ENCODE results near the gene HOXC6.

The HOXC6 gene

GRCh38 chr12:54044425-54045103 lies 16.3 kb downstream of the HOXC6 start:
- no peak for DNase-seq

GRCh38 chr12:54045401-54045800 lies 17.2 kb downstream of the HOXC6 start:
- DNase-seq = no peak

- no peak for DNase-seq
Observed at GRCh38 chr12:54045868-54046521, 17.8 kb downstream of the HOXC6 start.

DNA sequence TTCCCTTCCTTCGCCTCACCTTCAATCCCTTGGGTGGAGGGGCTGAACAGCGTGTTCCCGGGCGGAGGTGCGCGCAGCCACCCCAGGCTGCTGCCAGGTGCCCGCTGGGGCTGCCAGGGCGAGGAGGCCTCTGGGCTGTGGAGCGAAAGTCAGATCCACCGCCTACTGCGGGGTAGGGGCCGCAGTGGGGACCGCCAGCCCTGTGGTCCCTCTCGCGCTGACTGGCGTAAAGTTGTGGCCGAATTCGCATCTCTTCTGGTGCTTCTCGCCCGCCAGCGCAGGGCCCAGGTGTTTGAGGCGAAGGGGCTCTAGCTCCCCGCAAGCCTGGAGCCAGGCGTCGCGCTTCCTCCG lies 18.5 kb downstream of the HOXC6 start:
- DNase-seq = no peak

DNA sequence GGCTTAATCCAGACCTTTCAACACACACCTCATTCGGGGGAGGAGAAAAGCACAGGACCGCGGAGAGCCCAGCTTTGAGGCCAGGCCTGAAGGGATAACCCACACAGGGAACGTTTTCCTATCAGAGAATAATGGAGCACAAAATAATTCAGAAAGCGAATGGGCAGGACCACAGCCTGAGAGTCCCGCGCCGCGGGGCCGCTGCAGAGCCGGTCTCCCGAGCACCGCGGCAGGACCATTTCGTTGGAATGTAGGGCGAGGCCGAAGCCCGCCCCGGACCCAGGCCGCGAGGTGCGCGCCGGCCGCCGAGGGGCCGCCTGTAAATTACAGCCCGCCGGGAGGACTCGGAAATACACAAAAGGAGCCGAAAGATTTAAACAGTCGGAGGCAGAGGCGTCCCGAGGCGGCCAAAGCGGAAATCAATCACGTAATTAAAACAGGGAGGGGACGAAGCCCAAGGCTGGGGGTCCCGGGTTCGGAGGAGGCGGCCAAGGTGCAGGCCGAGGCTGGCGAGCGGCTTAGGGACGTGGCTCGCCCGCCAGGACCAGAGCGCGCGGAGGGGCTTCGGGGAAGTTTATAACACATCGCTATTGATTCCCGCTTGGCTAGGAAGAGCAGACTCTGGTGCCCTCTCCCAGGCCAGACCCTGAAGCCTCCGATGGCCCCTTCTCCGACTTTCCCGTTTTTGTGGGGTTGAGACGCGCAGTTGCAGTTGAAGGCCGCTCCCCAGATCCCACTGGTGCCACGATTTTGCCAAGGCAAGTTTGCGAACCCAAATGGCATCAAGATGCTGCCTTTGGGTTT lies 19.1 kb downstream of the HOXC6 start:
- no peak for DNase-seq

- DNase-seq = no peak
Observed at GRCh38 chr12:54047964-54048303, 19.7 kb downstream of the HOXC6 start.

DNA sequence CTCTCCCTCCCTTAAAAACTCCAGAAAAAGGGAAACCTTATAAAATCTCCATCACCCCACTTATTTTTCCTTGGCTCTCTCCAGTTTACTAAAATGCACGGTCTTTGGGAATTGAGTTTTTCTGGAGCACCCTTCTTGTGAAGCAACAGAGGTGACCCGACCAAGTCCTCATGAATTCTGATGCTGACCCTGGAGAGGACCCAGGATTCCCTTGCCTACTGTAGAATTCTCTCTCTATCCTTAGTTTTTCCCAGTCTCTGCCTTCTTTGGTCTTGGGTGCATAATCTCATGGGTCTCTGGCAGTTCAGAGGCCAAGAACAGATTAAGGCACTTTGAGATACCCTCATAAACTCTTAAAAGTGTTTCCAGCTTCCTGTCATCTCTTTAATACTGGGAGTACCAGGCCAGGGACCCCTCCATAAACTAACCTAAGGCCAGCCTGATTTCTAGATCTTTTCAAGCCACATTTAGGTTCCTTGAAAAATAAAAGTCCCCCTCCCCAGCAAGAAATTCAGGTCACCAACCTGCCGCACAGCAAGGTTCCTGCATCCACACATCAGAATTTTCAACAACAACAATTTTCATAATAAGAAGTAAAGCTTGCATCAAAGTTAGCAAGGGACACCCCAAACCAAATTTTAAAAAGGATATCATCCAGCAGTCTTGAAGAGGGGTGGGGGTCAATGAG lies 20.3 kb downstream of the HOXC6 start:
- no peak for DNase-seq

DNA sequence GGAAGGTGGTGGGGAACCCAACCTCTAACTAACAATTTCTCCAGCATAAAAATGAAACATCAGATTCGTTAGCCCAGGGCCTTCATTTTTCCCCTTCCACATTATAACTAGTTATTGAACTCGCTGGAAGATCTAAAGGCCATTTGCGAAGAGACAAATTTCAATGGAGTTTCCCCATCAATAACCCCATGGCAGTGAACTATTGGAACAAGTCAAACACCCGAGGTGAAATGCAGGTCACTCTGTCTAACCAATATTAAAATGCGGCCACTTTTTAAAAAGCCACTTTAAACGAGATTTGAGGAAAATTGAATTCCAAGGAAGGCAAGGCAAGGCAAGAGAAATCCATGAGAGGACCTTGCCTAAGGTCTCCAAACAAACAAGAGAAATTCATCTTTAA lies 20.9 kb downstream of the HOXC6 start:
- no peak for DNase-seq

DNA sequence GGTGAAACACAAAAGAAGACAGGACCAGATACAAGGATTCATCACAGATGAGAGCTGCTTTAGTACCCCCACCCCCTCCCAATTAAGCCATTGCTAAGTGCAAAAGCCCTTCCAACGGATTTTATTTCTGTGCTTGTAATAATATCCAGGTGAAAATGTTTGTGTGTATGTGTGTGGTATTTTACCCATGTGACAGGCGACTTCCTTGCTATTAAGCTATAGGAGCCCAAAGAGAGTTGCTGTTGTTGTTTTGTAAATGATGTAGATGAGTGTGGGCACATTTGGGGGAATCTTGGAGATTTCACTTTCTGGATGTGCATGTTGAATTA lies 22.2 kb downstream of the HOXC6 start:
- DNase-seq = no peak

- peak in 1 of 2 donors; percentile 11 for DNase-seq
Observed at GRCh38 chr12:54051026-54051842, 23.0 kb downstream of the HOXC6 start.

GRCh38 chr12:54051874-54052437 lies 23.7 kb downstream of the HOXC6 start:
- no peak for DNase-seq

- DNase-seq = no peak
Observed at GRCh38 chr12:54052438-54053002, 24.3 kb downstream of the HOXC6 start.

- no peak for DNase-seq
Observed at GRCh38 chr12:54053003-54053750, 24.9 kb downstream of the HOXC6 start.

DNA sequence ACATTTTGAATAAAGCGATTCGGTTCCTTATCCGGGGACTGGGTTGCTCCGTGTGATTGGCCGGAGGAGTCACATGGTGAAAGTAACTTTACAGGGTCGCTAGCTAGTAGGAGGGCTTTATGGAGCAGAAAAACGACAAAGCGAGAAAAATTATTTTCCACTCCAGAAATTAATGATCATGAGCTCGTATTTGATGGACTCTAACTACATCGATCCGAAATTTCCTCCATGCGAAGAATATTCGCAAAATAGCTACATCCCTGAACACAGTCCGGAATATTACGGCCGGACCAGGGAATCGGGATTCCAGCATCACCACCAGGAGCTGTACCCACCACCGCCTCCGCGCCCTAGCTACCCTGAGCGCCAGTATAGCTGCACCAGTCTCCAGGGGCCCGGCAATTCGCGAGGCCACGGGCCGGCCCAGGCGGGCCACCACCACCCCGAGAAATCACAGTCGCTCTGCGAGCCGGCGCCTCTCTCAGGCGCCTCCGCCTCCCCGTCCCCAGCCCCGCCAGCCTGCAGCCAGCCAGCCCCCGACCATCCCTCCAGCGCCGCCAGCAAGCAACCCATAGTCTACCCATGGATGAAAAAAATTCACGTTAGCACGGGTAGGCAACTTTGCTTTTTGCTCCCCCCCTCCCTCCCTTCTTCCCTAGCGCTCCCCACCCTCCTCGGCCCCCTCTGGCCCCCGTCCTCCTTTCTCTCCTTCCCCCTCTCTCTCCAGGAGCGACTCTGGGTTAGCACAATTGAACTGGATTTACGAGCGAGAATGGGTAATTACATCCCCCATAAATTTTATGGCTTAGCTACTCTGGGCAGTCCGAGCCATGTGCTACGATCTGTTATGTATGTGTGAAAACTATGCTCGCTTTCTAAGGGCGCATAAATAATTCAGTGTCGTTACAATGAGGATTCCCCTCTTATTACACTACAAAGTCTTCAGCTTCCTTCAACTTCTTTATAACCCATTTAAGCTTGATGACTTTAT lies 25.8 kb downstream of the HOXC6 start, which contains the start of gene HOXC4:
Gene HOXC4 (plus strand): TSS at position 85 of the 991 bp plus-strand sequence. CDS start 88 bp downstream, at position 173.
- no peak for DNase-seq

GRCh38 chr12:54054742-54055194 lies 26.5 kb downstream of the HOXC6 start:
- DNase-seq = no peak

GRCh38 chr12:54055552-54055951 lies 27.3 kb downstream of the HOXC6 start:
- no peak for DNase-seq

DNA sequence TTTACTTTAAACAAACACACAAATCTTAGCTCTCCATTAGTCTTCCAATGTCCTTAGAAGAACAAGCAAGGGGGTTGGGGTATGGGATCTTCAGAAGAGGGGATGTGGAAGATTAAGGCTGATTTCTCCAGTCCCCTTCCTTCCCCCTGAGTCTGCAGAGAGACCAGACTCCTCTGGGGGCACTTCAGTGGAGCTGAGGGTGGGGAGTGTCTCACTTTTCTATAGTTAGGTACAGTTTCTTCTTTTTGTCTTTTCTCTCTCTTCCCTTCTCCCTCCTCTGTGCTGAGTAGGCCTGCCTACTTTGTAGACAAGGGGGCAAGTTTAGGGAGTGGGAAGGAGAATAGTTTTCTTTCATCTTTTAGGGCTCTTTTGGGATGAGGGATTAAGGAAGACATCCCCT lies 27.9 kb downstream of the HOXC6 start:
- DNase-seq = no peak

DNA sequence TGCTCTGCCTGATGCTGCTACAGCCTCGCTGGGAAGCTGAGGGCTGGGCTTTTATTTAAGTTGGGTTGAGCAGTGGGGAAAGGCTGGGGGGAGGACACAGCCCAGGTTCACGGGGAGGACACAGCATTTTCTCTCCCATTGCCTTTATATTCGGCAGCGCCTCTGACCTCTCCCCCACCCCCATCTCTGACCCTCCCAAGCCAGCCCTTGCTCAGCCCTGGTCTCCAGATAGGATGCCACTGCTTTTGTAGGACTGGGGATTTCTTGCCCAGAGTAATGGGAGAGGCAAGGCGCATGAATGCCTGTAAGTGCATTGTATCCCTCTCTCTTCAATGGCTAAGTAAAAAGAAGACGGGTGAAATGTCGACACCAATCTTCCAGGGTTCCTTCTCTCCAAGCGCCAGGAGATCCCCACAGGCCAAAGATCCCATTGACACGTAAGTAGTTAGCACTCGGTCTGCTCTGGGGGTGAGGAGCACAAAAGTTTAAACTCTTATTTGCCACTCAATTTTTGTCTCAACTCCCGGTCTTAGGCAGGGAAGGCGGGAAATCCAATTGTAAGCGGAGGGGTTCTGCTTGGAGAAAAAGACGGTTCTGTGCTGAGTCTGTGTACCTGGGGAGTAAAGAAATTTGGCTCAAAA lies 30.0 kb downstream of the HOXC6 start:
- DNase-seq = no peak

DNA sequence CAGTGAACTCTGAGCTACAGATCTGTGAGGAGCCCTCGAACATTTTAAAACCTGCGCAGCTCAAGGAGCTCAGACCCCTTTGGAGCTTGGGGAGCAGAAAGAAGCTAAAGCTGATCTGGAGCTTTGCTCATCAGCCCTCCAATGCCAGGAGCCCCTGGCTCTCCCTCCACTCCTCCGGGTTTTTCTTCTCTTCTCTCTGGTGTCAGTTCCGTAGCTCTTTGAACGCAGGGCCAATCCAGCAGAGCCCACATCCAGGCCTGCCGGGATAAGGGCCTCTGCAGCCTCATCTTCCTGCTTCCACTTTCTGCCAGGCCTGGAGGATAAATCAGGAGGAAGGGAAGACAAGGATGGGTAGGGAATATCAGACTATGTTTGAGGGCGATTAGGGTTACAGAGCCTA lies 31.4 kb downstream of the HOXC6 start:
- DNase-seq = no peak

Data from inflammatory macrophage treated with lipopolysaccharide for 1 hour (primary cell).